ENCODE measurements around the gene NPAS2.

DNA sequence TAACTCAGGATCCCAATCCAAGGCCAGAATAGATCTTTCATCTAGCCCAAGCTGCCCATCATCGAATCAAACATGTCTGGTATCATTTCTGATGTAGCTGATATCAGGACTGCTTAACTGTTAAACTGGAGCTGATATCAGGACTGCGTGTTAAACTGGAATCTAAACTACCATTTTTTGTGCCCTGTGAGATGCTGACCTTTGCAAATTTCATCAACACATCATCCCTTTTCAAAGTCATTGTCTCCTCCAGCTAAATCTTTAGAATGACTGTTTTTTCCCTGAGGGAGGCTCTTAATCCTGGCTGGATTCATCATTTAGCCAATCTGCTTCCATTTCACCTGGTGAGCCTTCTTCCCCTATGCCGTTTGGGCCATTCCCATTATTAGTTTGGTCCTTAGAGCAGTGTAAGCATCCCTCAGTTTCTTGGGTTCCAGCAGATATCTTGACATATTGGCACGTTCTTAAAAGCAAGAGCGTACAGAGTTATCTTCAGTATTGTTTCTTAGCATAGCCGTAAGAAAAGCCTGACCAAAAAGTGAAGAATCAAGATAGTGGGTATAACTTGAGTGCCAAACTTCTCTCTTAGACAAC is 194.4 kb downstream of the NPAS2 start:
- TF ChIP-seq, protein P1, sequence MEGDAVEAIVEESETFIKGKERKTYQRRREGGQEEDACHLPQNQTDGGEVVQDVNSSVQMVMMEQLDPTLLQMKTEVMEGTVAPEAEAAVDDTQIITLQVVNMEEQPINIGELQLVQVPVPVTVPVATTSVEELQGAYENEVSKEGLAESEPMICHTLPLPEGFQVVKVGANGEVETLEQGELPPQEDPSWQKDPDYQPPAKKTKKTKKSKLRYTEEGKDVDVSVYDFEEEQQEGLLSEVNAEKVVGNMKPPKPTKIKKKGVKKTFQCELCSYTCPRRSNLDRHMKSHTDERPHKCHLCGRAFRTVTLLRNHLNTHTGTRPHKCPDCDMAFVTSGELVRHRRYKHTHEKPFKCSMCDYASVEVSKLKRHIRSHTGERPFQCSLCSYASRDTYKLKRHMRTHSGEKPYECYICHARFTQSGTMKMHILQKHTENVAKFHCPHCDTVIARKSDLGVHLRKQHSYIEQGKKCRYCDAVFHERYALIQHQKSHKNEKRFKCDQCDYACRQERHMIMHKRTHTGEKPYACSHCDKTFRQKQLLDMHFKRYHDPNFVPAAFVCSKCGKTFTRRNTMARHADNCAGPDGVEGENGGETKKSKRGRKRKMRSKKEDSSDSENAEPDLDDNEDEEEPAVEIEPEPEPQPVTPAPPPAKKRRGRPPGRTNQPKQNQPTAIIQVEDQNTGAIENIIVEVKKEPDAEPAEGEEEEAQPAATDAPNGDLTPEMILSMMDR (IDR thresholded peaks at IDR 0.05): no peak
- no peak for TF ChIP-seq POLR2A (IDR thresholded peaks at IDR 0.05)

Data from adrenal gland (tissue), 5 donors.